WI38 (cell line): Measurements from ENCODE around the gene PRDM15.

Source experiments
- H3K4me3 ChIP-seq: 2 replicates; pipeline ENCODE4 v1.5.1; 2011; ENCODE audit warnings: low read depth, mild to moderate bottlenecking, control low read depth, low read length
- TF ChIP-seq, protein P1 (sequence below): IDR thresholded peaks from 2 replicates; pipeline ENCODE4 v1.5.1; 2012; ENCODE audit warnings: low read depth, mild to moderate bottlenecking, control low read depth, low read length

Gene PRDM15

DNA sequence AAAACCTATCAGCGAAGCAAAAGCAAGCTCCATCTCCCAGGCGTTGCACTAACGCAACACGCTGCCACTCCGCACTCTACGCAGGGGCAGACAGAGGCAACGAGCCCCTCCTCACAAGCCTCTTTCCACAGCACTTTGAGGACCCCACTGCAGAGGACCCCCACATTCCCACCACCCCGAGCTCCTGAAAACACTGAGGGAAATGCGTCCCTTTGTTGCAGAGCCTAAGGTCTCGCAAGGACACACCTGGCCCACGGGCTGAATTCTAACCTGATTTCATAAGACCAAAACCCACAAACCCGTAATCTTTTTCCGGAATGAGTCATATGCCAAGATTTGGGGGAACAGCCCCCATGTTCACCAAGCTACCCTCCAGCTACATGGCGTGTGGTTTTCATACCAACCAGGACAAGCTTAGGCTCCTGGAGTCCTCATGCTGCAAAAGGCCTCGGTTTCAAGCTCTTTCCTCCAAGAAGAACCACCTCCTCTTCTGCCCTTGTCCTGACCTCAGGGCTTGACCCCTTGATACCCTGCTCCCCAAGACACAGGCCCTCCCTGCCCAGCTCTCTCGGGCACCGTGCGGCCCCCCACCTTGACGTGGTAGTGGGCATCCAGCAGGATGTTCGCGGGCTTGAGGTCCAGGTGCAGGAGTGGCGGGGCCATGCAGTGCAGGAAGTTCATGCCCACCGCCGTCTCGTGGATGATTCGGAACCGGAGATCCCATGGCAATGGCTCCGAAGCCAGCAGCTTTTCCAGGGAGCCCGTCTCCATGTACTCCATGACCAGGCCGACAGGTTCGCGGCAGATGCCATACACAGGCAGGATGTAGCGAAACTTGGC is 123.0 kb downstream of the PRDM15 start:
- TF ChIP-seq, protein P1, sequence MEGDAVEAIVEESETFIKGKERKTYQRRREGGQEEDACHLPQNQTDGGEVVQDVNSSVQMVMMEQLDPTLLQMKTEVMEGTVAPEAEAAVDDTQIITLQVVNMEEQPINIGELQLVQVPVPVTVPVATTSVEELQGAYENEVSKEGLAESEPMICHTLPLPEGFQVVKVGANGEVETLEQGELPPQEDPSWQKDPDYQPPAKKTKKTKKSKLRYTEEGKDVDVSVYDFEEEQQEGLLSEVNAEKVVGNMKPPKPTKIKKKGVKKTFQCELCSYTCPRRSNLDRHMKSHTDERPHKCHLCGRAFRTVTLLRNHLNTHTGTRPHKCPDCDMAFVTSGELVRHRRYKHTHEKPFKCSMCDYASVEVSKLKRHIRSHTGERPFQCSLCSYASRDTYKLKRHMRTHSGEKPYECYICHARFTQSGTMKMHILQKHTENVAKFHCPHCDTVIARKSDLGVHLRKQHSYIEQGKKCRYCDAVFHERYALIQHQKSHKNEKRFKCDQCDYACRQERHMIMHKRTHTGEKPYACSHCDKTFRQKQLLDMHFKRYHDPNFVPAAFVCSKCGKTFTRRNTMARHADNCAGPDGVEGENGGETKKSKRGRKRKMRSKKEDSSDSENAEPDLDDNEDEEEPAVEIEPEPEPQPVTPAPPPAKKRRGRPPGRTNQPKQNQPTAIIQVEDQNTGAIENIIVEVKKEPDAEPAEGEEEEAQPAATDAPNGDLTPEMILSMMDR = no peak
- H3K4me3 ChIP-seq = no peak overlapping the region

DNA sequence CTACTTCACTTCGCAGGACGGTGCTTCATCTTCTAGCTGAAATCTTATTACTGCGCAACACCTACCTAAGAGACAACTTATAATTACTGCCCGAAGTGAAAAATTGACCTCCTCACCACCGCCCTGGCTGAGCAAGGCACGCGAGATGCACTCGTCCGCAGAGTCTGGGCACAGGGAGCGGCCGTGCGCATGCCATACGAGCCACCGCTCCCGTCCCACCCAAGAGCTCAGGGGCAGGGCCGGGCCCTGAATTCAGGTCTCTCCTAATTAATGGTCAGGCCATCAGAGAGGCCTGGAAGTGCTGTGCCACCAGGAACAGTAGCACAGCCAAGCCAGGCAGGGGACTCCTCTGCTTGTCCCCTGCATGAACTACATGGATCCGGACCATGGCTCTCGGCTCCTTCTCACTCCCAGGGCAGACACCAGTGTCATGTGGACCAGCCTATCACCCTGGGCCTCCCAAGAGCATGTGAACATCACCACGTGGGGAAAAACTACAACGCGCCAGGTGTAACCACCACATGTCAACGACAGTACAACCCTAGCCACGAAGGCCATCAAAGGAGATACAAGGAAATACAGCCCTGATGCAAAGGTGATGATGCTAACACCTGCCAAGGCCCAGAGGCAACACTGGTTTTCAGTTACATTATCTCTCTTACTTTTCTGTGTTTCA is 123.7 kb downstream of the PRDM15 start:
- TF ChIP-seq, protein P1 = no peak
- H3K4me3 ChIP-seq = no peak overlapping the region

GRCh38 chr21:41754479-41754891 is 124.7 kb downstream of the PRDM15 start:
- TF ChIP-seq, protein P1 = no peak
- no peak overlapping the region for H3K4me3 ChIP-seq

GRCh38 chr21:41753006-41753898 is 125.9 kb downstream of the PRDM15 start:
- TF ChIP-seq, protein P1 = no peak
- no peak overlapping the region for H3K4me3 ChIP-seq

GRCh38 chr21:41752231-41752681 is 126.9 kb downstream of the PRDM15 start:
- no peak overlapping the region for H3K4me3 ChIP-seq
- TF ChIP-seq, protein P1 = no peak

- TF ChIP-seq, protein P1 = no peak
- no peak overlapping the region for H3K4me3 ChIP-seq
Measured at GRCh38 chr21:41751611-41752011, 127.5 kb downstream of the PRDM15 start.
